OCI-LY1 (cell line): ENCODE results near the gene MUC2.
"Not testable (repeated sequence)": the region's sequence is repeated elsewhere in the genome, so short reads cannot be mapped to it uniquely, and the experiment has no call there.

Experiments used
- H2AFZ ChIP-seq: fragments of 200-600 bp; sonication (generic), shearing (Covaris generic); 2 replicates; pipeline ENCODE4 v1.6.0; 2014; ENCODE audit warnings: antibody characterized with exemption, mild to moderate bottlenecking, low read length
- H3F3A ChIP-seq: fragments of 200-600 bp; sonication (generic), shearing (Covaris generic); 2 replicates; pipeline ENCODE4 v1.6.0; 2014; ENCODE audit warnings: mild to moderate bottlenecking, antibody characterized with exemption, low read length, moderate library complexity; ENCODE audit not compliant: insufficient read depth
- H3K27ac ChIP-seq: fragments of 200-600 bp; sonication (generic); 2 replicates; pipeline ENCODE4 v1.5.1; 2014; ENCODE audit warnings: low read length, mixed run types, mild to moderate bottlenecking, low read depth; ENCODE audit not compliant: poor library complexity, severe bottlenecking
- H3K27me3 ChIP-seq: fragments of 200-600 bp; sonication (generic); 2 replicates; pipeline ENCODE4 v1.6.0; 2014; ENCODE audit warnings: antibody characterized with exemption, mild to moderate bottlenecking, low read length, moderate library complexity; ENCODE audit not compliant: insufficient read depth
- H3K36me3 ChIP-seq: fragments of 200-600 bp; sonication (generic); 2 replicates; pipeline ENCODE4 v1.6.1; 2014; ENCODE audit warnings: mild to moderate bottlenecking, antibody characterized with exemption, low read length, moderate library complexity, mixed read lengths; ENCODE audit not compliant: insufficient read depth
- H3K4me1 ChIP-seq: fragments of 200-600 bp; sonication (generic); 2 replicates; pipeline ENCODE4 v1.5.1; 2014; ENCODE audit warnings: mild to moderate bottlenecking, low read length, moderate library complexity; ENCODE audit not compliant: insufficient read depth, severe bottlenecking
- H3K4me2 ChIP-seq: fragments of 200-600 bp; sonication (generic), shearing (Covaris generic); 2 replicates; pipeline ENCODE4 v1.6.1; 2014; ENCODE audit warnings: low read length
- H3K4me3 ChIP-seq: fragments of 200-600 bp; sonication (generic); 2 replicates; pipeline ENCODE4 v1.5.1; 2014; ENCODE audit warnings: low read length, low read depth, mild to moderate bottlenecking, mixed read lengths; ENCODE audit not compliant: poor library complexity, severe bottlenecking
- H3K79me2 ChIP-seq: fragments of 200-600 bp; shearing (Covaris generic); 2 replicates; pipeline ENCODE4 v1.6.1; 2016; ENCODE audit warnings: mixed run types, low read length, mixed read lengths; ENCODE audit not compliant: insufficient read depth
- H3K9ac ChIP-seq: fragments of 200-600 bp; sonication (generic), shearing (Covaris generic); 2 replicates; pipeline ENCODE4 v1.6.1; 2014; ENCODE audit warnings: mild to moderate bottlenecking, low read length, mixed read lengths
- H3K9me2 ChIP-seq: fragments of 200-600 bp; sonication (generic), shearing (Covaris generic); 2 replicates; pipeline ENCODE4 v1.6.1; 2014; ENCODE audit warnings: low read depth, mild to moderate bottlenecking, low read length, mixed read lengths
- H3K9me3 ChIP-seq: fragments of 200-600 bp; shearing (Covaris generic); 2 replicates; pipeline ENCODE4 v1.6.1; 2014; ENCODE audit warnings: low read length, mixed read lengths
- H4K20me1 ChIP-seq: fragments of 200-600 bp; sonication (generic), shearing (Covaris generic); 2 replicates; pipeline ENCODE4 v1.6.0; 2016; ENCODE audit warnings: mild to moderate bottlenecking, low read length; ENCODE audit not compliant: insufficient read depth
- EZH2 ChIP-seq: fragments of 200-600 bp; sonication (generic), shearing (Covaris generic); IDR thresholded peaks from 2 replicates; pipeline ENCODE4 v1.8.0; 2017; ENCODE audit warnings: borderline replicate concordance, mixed run types, mild to moderate bottlenecking, antibody characterized with exemption, low read length, moderate library complexity, mixed read lengths
- TF ChIP-seq, protein P1 (sequence below): fragments of 200-600 bp; sonication (generic), shearing (Covaris generic); IDR thresholded peaks from 2 replicates; pipeline ENCODE4 v1.5.1; 2017; ENCODE audit warnings: mild to moderate bottlenecking, antibody characterized with exemption, low read length, moderate library complexity, mixed read lengths

MUC2 gene

DNA sequence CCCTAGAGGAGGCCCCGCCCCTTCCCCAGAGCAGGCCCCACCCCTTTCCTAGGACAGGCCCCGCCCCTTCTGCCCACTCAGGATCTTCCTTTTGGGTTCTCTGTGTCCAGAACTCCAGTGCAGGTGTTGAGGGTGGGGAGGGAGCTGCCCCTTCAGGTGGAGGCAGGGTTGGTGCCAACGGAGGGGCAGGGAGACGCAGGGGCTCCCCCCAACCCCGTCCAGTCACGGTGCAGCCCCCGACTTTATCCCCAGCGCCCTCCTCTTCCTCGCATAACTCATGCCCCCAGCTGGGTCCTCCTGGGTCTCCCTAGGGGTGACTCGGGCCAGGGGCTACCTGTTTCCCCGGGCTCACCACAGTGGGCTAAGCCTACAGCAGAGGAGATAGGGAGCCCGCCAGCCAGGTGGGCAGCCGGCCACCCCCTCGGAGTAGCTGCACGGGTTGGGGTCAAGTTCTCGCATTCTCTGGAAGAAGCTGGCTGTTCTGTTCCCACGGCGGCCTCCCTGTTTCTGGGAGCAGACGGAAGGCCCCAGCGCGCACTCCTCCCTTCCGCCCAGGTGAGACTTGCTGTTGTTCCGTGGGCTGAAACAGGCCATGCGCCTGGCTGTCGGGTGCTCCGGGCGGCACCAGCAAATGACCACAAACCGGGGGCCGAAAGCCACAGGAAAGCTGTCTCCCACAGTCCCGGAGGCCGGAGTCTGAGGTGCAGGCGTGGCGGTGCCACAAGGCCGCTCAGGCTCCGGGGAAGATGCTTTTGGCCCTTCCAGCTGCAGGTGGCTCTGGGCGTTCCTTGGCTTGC, 38.9 kb downstream of the MUC2 start:
- Histone ChIP-seq H3K27me3 (0 out of 2 replicates have a peak, but pooled peaks cover 5% of the 10 kb centered on the region), H3K36me3 (no peaks in the 10 kb centered on the region), H2AFZ (no peak overlapping the region), H3K9ac (no peak overlapping the region), H3K4me2 (no peak overlapping the region), H3K9me3 (no peaks in the 10 kb centered on the region), H3K9me2 (no peaks in the 10 kb centered on the region), H3K79me2 (no peaks in the 10 kb centered on the region), H3K4me1 (no peaks in the 10 kb centered on the region), H3F3A (no peaks in the 10 kb centered on the region), H3K4me3 (no peak overlapping the region), H3K27ac (no peak overlapping the region), H4K20me1 (no peaks in the 10 kb centered on the region)
- TF ChIP-seq, protein P1, sequence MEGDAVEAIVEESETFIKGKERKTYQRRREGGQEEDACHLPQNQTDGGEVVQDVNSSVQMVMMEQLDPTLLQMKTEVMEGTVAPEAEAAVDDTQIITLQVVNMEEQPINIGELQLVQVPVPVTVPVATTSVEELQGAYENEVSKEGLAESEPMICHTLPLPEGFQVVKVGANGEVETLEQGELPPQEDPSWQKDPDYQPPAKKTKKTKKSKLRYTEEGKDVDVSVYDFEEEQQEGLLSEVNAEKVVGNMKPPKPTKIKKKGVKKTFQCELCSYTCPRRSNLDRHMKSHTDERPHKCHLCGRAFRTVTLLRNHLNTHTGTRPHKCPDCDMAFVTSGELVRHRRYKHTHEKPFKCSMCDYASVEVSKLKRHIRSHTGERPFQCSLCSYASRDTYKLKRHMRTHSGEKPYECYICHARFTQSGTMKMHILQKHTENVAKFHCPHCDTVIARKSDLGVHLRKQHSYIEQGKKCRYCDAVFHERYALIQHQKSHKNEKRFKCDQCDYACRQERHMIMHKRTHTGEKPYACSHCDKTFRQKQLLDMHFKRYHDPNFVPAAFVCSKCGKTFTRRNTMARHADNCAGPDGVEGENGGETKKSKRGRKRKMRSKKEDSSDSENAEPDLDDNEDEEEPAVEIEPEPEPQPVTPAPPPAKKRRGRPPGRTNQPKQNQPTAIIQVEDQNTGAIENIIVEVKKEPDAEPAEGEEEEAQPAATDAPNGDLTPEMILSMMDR, result no peak
- TF ChIP-seq EZH2, result no peak

DNA sequence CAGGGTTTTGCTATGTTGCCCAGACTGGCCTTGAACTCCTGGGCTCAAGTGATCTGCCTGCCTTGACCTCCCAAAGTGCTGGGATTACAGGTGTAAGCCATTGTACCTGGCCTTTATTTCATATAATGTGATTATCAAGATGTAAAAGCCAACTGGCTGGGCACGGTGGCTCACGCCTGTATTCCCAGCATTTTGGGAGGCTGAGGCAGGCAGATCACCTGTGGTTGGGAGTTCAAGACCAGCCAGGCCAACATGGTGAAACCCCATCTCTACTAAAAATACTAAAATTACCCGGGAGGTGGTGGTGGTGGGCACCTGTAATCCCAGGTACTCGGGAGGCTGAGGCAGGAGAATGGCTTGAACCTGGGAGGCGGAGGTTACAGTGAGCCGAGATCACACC, 40.6 kb downstream of the MUC2 start:
- not testable (repeated sequence) for H2AFZ ChIP-seq, H3K9me3 ChIP-seq, H3K27me3 ChIP-seq, H3K36me3 ChIP-seq, H3K4me1 ChIP-seq, H3K9ac ChIP-seq, H3K4me2 ChIP-seq, H3K4me3 ChIP-seq, H4K20me1 ChIP-seq, H3K79me2 ChIP-seq, H3F3A ChIP-seq, H3K9me2 ChIP-seq, H3K27ac ChIP-seq

DNA sequence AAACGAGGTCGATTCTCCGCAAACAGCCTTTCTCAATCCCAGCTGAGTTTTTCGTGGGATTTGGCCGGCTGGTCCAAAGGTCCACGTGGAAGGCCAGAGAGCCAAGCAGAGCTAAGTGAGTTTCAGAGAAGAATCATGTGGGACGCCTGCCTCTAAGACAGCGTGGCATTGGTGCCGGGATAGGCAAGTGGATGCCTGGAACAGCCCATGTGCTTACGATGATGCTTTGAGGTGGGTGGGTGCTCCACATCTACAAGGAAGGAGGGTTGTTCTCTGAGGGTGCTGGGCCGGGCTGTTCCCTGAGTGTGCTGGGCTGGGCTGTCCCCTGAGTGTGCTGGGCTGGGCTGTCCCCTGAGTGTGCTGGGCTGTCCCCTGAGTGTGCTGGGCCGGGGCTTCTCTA, 41.4 kb downstream of the MUC2 start:
- no peak for TF ChIP-seq EZH2
- TF ChIP-seq, protein P1, result no peak
- H3K36me3 ChIP-seq, result no peaks in the 10 kb centered on the region
- H3K9ac ChIP-seq, result no peak overlapping the region
- no peaks in the 10 kb centered on the region for H3F3A ChIP-seq
- H3K79me2 ChIP-seq, result no peaks in the 10 kb centered on the region
- no peak overlapping the region for H3K4me2 ChIP-seq
- no peaks in the 10 kb centered on the region for H3K9me3 ChIP-seq
- H3K9me2 ChIP-seq, result no peaks in the 10 kb centered on the region
- H3K4me1 ChIP-seq, result no peaks in the 10 kb centered on the region
- no peak overlapping the region for H2AFZ ChIP-seq
- H3K27me3 ChIP-seq, result 0 out of 2 replicates have a peak, but pooled peaks cover 5% of the 10 kb centered on the region
- H3K4me3 ChIP-seq, result no peak overlapping the region
- no peaks in the 10 kb centered on the region for H4K20me1 ChIP-seq
- H3K27ac ChIP-seq, result no peak overlapping the region
